ENCODE measurements around the gene TNRC6A.
"Not testable (repeated sequence)": the region's sequence is repeated elsewhere in the genome, so short reads cannot be mapped to it uniquely, and the experiment has no call there.

The TNRC6A gene

GRCh38 chr16:24839347-24839972 is 110.0 kb downstream of the TNRC6A start:
- ChIA-PET POLR2A (no interaction called here), CTCF (interaction anchor here (1.4 kb wide), 1 partner anchor 13 kb away, joined by 3 read pairs; no protein-coding TSS in a partner anchor)
- DNase-seq (ENCODE audit: extremely low spot score) = no peak
- no peak for TF ChIP-seq CTCF (IDR thresholded peaks at IDR 0.05; ENCODE audit: control extremely low read depth, extremely low read depth, low read depth, missing control alignments)

GRCh38 chr16:24841291-24841690 is 111.8 kb downstream of the TNRC6A start:
- ChIA-PET CTCF (no interaction called here), POLR2A (interaction anchor here (0.6 kb wide), 1 partner anchor 16 kb away, joined by 7 read pairs; no protein-coding TSS in a partner anchor)
- no peak for TF ChIP-seq CTCF (IDR thresholded peaks at IDR 0.05; ENCODE audit: control extremely low read depth, extremely low read depth, low read depth, missing control alignments)
- DNase-seq (ENCODE audit: extremely low spot score) = no peak

- no peak for DNase-seq (ENCODE audit: extremely low spot score)
- ChIA-PET POLR2A (no interaction called here), CTCF (no interaction called here)
- TF ChIP-seq CTCF (IDR thresholded peaks at IDR 0.05; ENCODE audit: control extremely low read depth, extremely low read depth, low read depth, missing control alignments) = no peak
These were observed 114.9 kb downstream of the TNRC6A start for GRCh38 chr16:24844101-24845030.

GRCh38 chr16:24845031-24845365 is 115.5 kb downstream of the TNRC6A start:
- CTCF ChIA-PET; POLR2A ChIA-PET; DNase-seq (ENCODE audit: extremely low spot score): not testable (repeated sequence)

- DNase-seq (ENCODE audit: extremely low spot score) = no peak
- ChIA-PET CTCF (no interaction called here), POLR2A (no interaction called here)
- no peak for TF ChIP-seq CTCF (IDR thresholded peaks at IDR 0.05; ENCODE audit: control extremely low read depth, extremely low read depth, low read depth, missing control alignments)
These were observed 116.5 kb downstream of the TNRC6A start, which contains the start of gene SLC5A11 for GRCh38 chr16:24845726-24846547. Gene SLC5A11 (plus strand): TSS chr16:24845963. CDS start chr16:24858644, 12,681 bp downstream.

- ChIA-PET POLR2A (no interaction called here), CTCF (no interaction called here)
- DNase-seq (ENCODE audit: extremely low spot score) = no peak
- no peak for TF ChIP-seq CTCF (IDR thresholded peaks at IDR 0.05; ENCODE audit: control extremely low read depth, extremely low read depth, low read depth, missing control alignments)
These were observed 117.3 kb downstream of the TNRC6A start for GRCh38 chr16:24846548-24847357.
